IMR-90 (cell line): ENCODE data around the gene NR4A1. TPM values are rescaled to one million over a fixed set of nuclear protein-coding genes. Genes with fewer than 3 reads are reported as not detected.
A peak's percentile ranks its signal among the peaks of the same experiment; 100 is the strongest.

Source experiments
- ATAC-seq: fragments of 200-7000 bp; cut with Tn5 transposase; 2 replicates; pipeline ENCODE4 v1.9.1; 2020; ENCODE audit warnings: low read depth, mild to moderate bottlenecking, moderate library complexity
- BruUV-seq: library from RNA; stranded (reverse); fragments of 400-500 nt; replicated peaks from 2 replicates; lab custom pipeline; 2021; lab: Mats Ljungman, UMichigan
- CTCF ChIA-PET: fragments of 300-600 bp; formaldehyde crosslinking; extraction: SDS; loops from one replicate; lab custom pipeline; 2021; ENCODE audit warnings: antibody characterized with exemption; lab: Yijun Ruan, JAX
- POLR2A ChIA-PET: fragments of 300-600 bp; sonication (Branson Sonifier 250); formaldehyde crosslinking; loops from one replicate; lab custom pipeline; 2022; ENCODE audit warnings: antibody characterized with exemption; ENCODE audit not compliant: unreplicated experiment; lab: Charles Lee
- DNase-seq: peaks from one replicate; pipeline ENCODE4 v3.0.0; 2013
- H2AFZ ChIP-seq: replicated peaks from 2 replicates; pipeline ENCODE3; 2013; ENCODE audit warnings: low read length, mild to moderate bottlenecking; ENCODE audit not compliant: poor library complexity
- H2AK5ac ChIP-seq: 2 replicates; pipeline ENCODE4 v1.6.1; 2013; ENCODE audit warnings: low read depth, low read length, inconsistent platforms
- H2AK9ac ChIP-seq: replicated peaks from 2 replicates; pipeline ENCODE3; 2013; ENCODE audit warnings: mild to moderate bottlenecking, low read depth, low read length, moderate library complexity; ENCODE audit not compliant: poor library complexity
- H2BK120ac ChIP-seq: 2 replicates; pipeline ENCODE4 v1.6.1; 2013; ENCODE audit warnings: low read depth, low read length, inconsistent platforms
- H2BK15ac ChIP-seq: 3 replicates; pipeline ENCODE4 v1.6.1; 2013; ENCODE audit warnings: low read depth, low read length, inconsistent platforms
- H2BK20ac ChIP-seq: 2 replicates; pipeline ENCODE4 v1.6.1; 2013; ENCODE audit warnings: low read depth, mild to moderate bottlenecking, inconsistent platforms, low read length, moderate library complexity
- H2BK5ac ChIP-seq: 2 replicates; pipeline ENCODE4 v1.6.1; 2013; ENCODE audit warnings: mild to moderate bottlenecking, low read depth, low read length, inconsistent platforms; ENCODE audit not compliant: poor library complexity, severe bottlenecking
- H3K14ac ChIP-seq: replicated peaks from 2 replicates; pipeline ENCODE4 v1.6.1; 2013; ENCODE audit warnings: low read depth, low read length, inconsistent platforms
- H3K18ac ChIP-seq: 2 replicates; pipeline ENCODE4 v1.6.1; 2013; ENCODE audit warnings: low read depth, low read length, control low read depth
- H3K23ac ChIP-seq: 2 replicates; pipeline ENCODE4 v1.6.1; 2013; ENCODE audit warnings: low read depth, low read length, inconsistent platforms
- H3K27ac ChIP-seq: 2 replicates; pipeline ENCODE4 v1.5.1; 2013; ENCODE audit warnings: mild to moderate bottlenecking, control low read depth, low read length; ENCODE audit not compliant: insufficient read depth
- H3K27me3 ChIP-seq: 2 replicates; pipeline ENCODE4 v1.6.1; 2013; ENCODE audit warnings: low read length; ENCODE audit not compliant: control insufficient read depth, insufficient read depth
- H3K36me3 ChIP-seq: 2 replicates; pipeline ENCODE4 v1.6.1; 2013; ENCODE audit warnings: low read length, mixed read lengths; ENCODE audit not compliant: control insufficient read depth, insufficient read depth
- H3K4ac ChIP-seq: 2 replicates; pipeline ENCODE4 v1.6.1; 2013; ENCODE audit warnings: low read depth, low read length, inconsistent platforms
- H3K4me1 ChIP-seq: 2 replicates; pipeline ENCODE4 v1.6.1; 2013; ENCODE audit warnings: low read length, mixed read lengths; ENCODE audit not compliant: control insufficient read depth, insufficient read depth
- H3K4me2 ChIP-seq: 2 replicates; pipeline ENCODE4 v1.6.1; 2013; ENCODE audit warnings: low read depth, mild to moderate bottlenecking, control low read depth, low read length, moderate library complexity
- H3K4me3 ChIP-seq: 2 replicates; pipeline ENCODE4 v1.5.1; 2013; ENCODE audit warnings: low read depth, mild to moderate bottlenecking, control low read depth, low read length, moderate library complexity; ENCODE audit not compliant: insufficient read depth
- H3K56ac ChIP-seq: 2 replicates; pipeline ENCODE4 v1.6.1; 2013; ENCODE audit warnings: low read length, inconsistent platforms; ENCODE audit not compliant: insufficient read depth; ENCODE audit errors: extremely low read depth
- H3K79me1 ChIP-seq, 2 experiments: 2 replicates each; pipeline ENCODE4 v1.6.1; 2013; ENCODE audit warnings: low read length in 2 of 2, inconsistent platforms in 1 of 2, low read depth in 1 of 2
- H3K9ac ChIP-seq: 2 replicates; pipeline ENCODE4 v1.6.1; 2013; ENCODE audit warnings: low read depth, low read length, control low read depth
- H3K9me1 ChIP-seq: 2 replicates; pipeline ENCODE4 v1.6.1; 2013; ENCODE audit warnings: low read length, inconsistent platforms; ENCODE audit not compliant: insufficient read depth
- H3K9me3 ChIP-seq: 2 replicates; pipeline ENCODE4 v1.6.1; 2013; ENCODE audit warnings: low read length; ENCODE audit not compliant: control insufficient read depth, insufficient read depth
- H4K20me1 ChIP-seq: 2 replicates; pipeline ENCODE4 v1.6.1; 2013; ENCODE audit warnings: low read length, inconsistent platforms; ENCODE audit not compliant: insufficient read depth
- H4K5ac ChIP-seq: 2 replicates; pipeline ENCODE4 v1.6.1; 2013; ENCODE audit warnings: mild to moderate bottlenecking, low read depth, low read length, control low read depth
- H4K8ac ChIP-seq, 2 experiments: 2 replicates each; pipeline ENCODE4 v1.6.1; 2013; ENCODE audit warnings: low read depth in 2 of 2, low read length in 2 of 2, control low read depth in 1 of 2, inconsistent platforms in 1 of 2
- H4K91ac ChIP-seq: 2 replicates; pipeline ENCODE4 v1.6.1; 2013; ENCODE audit warnings: low read depth, low read length, inconsistent platforms; ENCODE audit not compliant: insufficient read depth
- FOS ChIP-seq: fragments of 150-350 bp; IDR thresholded peaks from 2 replicates; pipeline ENCODE4 v1.6.1; 2016; ENCODE audit warnings: low read depth, low read length
- MAFK ChIP-seq: IDR thresholded peaks from 2 replicates; pipeline ENCODE4 v1.6.1; 2012; ENCODE audit warnings: low read depth, low read length, improper control_type of control experiment
- MAZ ChIP-seq: IDR thresholded peaks from 2 replicates; pipeline ENCODE4 v1.6.1; 2012; ENCODE audit warnings: low read depth, mild to moderate bottlenecking, low read length, improper control_type of control experiment, moderate library complexity, borderline replicate concordance
- WGBS, 2 experiments: methylation state at CpG; one replicate each; pipeline versions ENCODE4 v1.1.5 to v1.1.7; 2013; ENCODE audit warnings: missing lambda C conversion rate in 2 of 2; ENCODE audit not compliant: insufficient read length in 1 of 2; ENCODE audit errors: extremely low coverage in 2 of 2; 5-methylcytosine and 5-hydroxymethylcytosine counted together
- dilution Hi-C: fragments of 300-500 bp; cut with HindIII; formaldehyde crosslinking; loops from one replicate; pipeline ENCODE4 v1.14.3; 2018; ENCODE audit warnings: low sequenced_read_pairs; ENCODE audit not compliant: unreplicated experiment
- in situ Hi-C: fragments of 300-500 bp; cut with MboI; formaldehyde crosslinking; loops from 3 replicates; pipeline ENCODE4 v1.14.3; 2019; ENCODE audit warnings: low sequenced_read_pairs, inconsistent platforms, mixed read lengths
- intact Hi-C: fragments of 100-400 bp; cut with micrococcal nuclease; formaldehyde crosslinking; loops from 2 replicates; pipeline ENCODE4 v1.10.0; 2022
- polyA plus RNA-seq, 3 experiments: library from polyadenylated mRNA; depleted of rRNA; stranded (reverse); fragments of >200 nt; gene quantifications; 2 replicates each; pipeline ENCODE4 v1.2.3, GENCODE V29; 2012; ENCODE audit warnings: low replicate concordance in 1 of 3
- total RNA-seq: library from RNA; depleted of rRNA; stranded (reverse); fragments of >200 nt; gene quantifications from 2 replicates; pipeline ENCODE4 v1.2.3, GENCODE V29; 2012

The NR4A1 gene
- total and polyA plus RNA-seq, 2 of the 4 experiments (the other 2 are of a cell fraction): 6.6 to 34.1 TPM

- H2BK15ac ChIP-seq: peak overlapping the region; percentile 37; the same call in 2 of the 3 replicates
- H3K9me3 ChIP-seq: no peaks in the 10 kb centered on the region
- TF ChIP-seq MAFK (no peak), FOS (no peak), MAZ (peak; percentile 26; the same call in 1 of the 2 replicates)
- BruUV-seq: no TSS peak
- peak overlapping the region; percentile 11; the same call in 1 of the 2 replicates for H4K5ac ChIP-seq
- no peaks in the 10 kb centered on the region for H3K27me3 ChIP-seq
- peak overlapping the region; percentile 64 for H2BK5ac ChIP-seq
- peak overlapping the region; percentile 47; the same call in 1 of the 2 replicates for H3K4me2 ChIP-seq
- peaks cover 44% of the 10 kb centered on the region for H4K20me1 ChIP-seq
- H4K91ac ChIP-seq: peak overlapping the region; percentile 81
- peaks cover 16 to 47% of the 10 kb centered on the region in 2 experiments for H3K79me1 ChIP-seq
- in situ Hi-C loops: loop anchor here (5.0 kb wide), 1 partner anchor 54 kb away; no protein-coding TSS in a partner anchor
- H2BK20ac ChIP-seq: peak overlapping the region; percentile 53; the same call in 1 of the 2 replicates
- peaks cover 24% of the 10 kb centered on the region for H3K36me3 ChIP-seq
- peak overlapping the region; percentile 83 for H2BK120ac ChIP-seq
- H3K9ac ChIP-seq: peak overlapping the region; percentile 26
- H3K4ac ChIP-seq: peak overlapping the region; percentile 87
- dilution Hi-C loops: no loop called here
- CTCF ChIA-PET: interaction anchor here (1.5 to 4.2 kb wide), 2 partner anchors 12 to 56 kb away, joined by 3 to 55 read pairs; no protein-coding TSS in a partner anchor
- DNase-seq (no peak), ATAC-seq (peak; percentile 1; the same call in 1 of the 2 replicates)
- peak overlapping the region; percentile 22 to 78; a peak in 3 of 4 replicates for H4K8ac ChIP-seq
- peak overlapping the region; percentile 11; the same call in 1 of the 2 replicates for H3K18ac ChIP-seq
- intact Hi-C loops: no loop called here
- peak overlapping the region; percentile 80 for H2AK9ac ChIP-seq
- H3K23ac ChIP-seq: peak overlapping the region; percentile 77
- peak overlapping the region; percentile 77 for H3K14ac ChIP-seq
- H2AFZ ChIP-seq: peak overlapping the region; percentile 19
- H2AK5ac ChIP-seq: peak overlapping the region; percentile 83
- no CpG with 5 or more reads among the region's 9 CpGs for WGBS, 2 experiments
- H3K27ac ChIP-seq: peak overlapping the region; percentile 66
- H3K4me3 ChIP-seq: no peak overlapping the region
- peaks cover 30% of the 10 kb centered on the region for H3K4me1 ChIP-seq
- H3K56ac ChIP-seq: 0 out of 2 replicates have a peak overlapping the region, but pooled peaks have one; percentile 8
- peaks cover 6% of the 10 kb centered on the region for H3K9me1 ChIP-seq
- POLR2A ChIA-PET: interaction anchor here (2.0 kb wide), 1 partner anchor 56 kb away, joined by 6 read pairs; no protein-coding TSS in a partner anchor
These were observed 30.1 kb downstream of the NR4A1 start for GRCh38 chr12:52081263-52081733.
